GM12891 (cell line): ENCODE results near the gene ZNF816.
"Not testable (repeated sequence)": the region's sequence is repeated elsewhere in the genome, so short reads cannot be mapped to it uniquely, and the experiment has no call there.

Experiments used
- DNase-seq: peaks from one replicate; pipeline ENCODE4 v3.0.0; 2011; ENCODE audit warnings: low spot score; ENCODE audit not compliant: insufficient read length
- FAIRE-seq: peaks from 2 replicates; lab custom pipeline; 2011; peaks lifted over from hg19 to GRCh38; lab: Jason Lieb, UNC
- PAX5 ChIP-seq: IDR thresholded peaks from 2 replicates; pipeline ENCODE4 v1.6.1; 2011; ENCODE audit warnings: low read length, moderate library complexity, mild to moderate bottlenecking; ENCODE audit not compliant: insufficient read depth, severe bottlenecking
- POLR2A ChIP-seq: IDR thresholded peaks from 2 replicates; pipeline ENCODE4 v1.6.1; 2011; ENCODE audit warnings: low read depth, low read length, control low read depth
- POLR2AphosphoS5 ChIP-seq: IDR thresholded peaks from 2 replicates; pipeline ENCODE4 v1.6.1; 2011; ENCODE audit warnings: low read depth, low read length, control low read depth
- POU2F2 ChIP-seq: IDR thresholded peaks from 2 replicates; pipeline ENCODE4 v1.6.1; 2011; ENCODE audit warnings: low read depth, mild to moderate bottlenecking, control low read depth, low read length, moderate library complexity
- SPI1 ChIP-seq: IDR thresholded peaks from 2 replicates; pipeline ENCODE4 v1.6.1; 2011; ENCODE audit warnings: low read depth, low read length, control low read depth
- TAF1 ChIP-seq: IDR thresholded peaks from 2 replicates; pipeline ENCODE4 v1.6.1; 2011; ENCODE audit warnings: low read depth, low read length, control low read depth

ZNF816 gene

GRCh38 chr19:52993342-52994178, 30.9 kb upstream of the ZNF816 start:
- peak; percentile 61 for DNase-seq

GRCh38 chr19:52992109-52993004, 29.7 kb upstream of the ZNF816 start:
- TF ChIP-seq PAX5 = no peak
- no peak for TF ChIP-seq POU2F2
- no peak for TF ChIP-seq TAF1
- no peak for TF ChIP-seq SPI1
- no peak for TF ChIP-seq POLR2AphosphoS5
- no peak for TF ChIP-seq POLR2A
- FAIRE-seq (no peak), DNase-seq (no peak)

More at GRCh38 chr19:52993342-52994178, 30.9 kb upstream of the ZNF816 start:
- FAIRE-seq = peak; percentile 59
- no peak for TF ChIP-seq TAF1
- TF ChIP-seq POLR2AphosphoS5 = no peak
- TF ChIP-seq PAX5 = no peak
- TF ChIP-seq POU2F2 = no peak
- TF ChIP-seq SPI1 = no peak
- no peak for TF ChIP-seq POLR2A

DNA sequence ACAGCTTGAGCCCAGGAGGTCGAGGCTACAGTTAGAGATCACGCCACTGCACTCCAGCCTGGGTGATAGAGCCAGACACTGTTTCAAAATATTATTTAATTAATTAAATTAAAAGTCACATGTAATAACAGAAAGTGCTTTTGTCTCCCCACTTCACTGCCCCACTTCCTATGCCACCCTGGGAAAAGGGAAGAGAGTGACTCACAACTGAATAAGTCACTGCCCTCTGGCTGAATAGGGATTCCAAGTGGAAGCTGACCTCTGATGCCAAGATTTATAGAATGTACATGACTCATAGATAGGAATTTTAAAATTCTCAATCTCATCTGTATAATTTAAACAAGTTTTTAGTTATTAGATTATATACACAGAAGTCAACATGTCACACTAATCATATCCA, 28.8 kb upstream of the ZNF816 start:
- FAIRE-seq = no peak
- TF ChIP-seq POLR2A = no peak
- TF ChIP-seq PAX5 = no peak
- no peak for TF ChIP-seq POU2F2
- no peak for TF ChIP-seq SPI1
- TF ChIP-seq POLR2AphosphoS5 = no peak
- TF ChIP-seq TAF1 = no peak
- DNase-seq = no peak

- TF ChIP-seq POLR2AphosphoS5 (no peak), SPI1 (no peak), TAF1 (no peak), PAX5 (no peak), POLR2A (no peak), POU2F2 (no peak)
- no peak for FAIRE-seq
- no peak for DNase-seq
Observed at GRCh38 chr19:52990759-52991418, 28.2 kb upstream of the ZNF816 start.

DNA sequence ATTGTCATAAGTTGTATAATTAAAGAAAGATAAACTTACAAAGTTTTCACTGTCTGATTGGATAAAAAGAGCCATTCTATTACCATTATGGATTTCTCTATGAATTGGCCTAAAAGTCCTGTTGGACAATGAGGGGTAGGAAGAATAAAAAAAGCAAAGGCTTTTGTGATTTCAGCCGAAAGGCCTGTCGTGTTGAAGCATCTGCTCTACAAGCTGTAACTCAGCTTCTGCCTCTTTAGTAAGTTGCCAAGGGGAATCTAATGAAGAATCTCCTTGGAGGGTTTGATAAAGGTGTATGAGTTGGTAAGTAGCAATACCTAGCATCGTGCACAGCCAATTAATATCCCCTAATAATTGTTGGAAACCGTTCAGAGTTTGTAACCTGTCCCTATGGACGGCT, 25.8 kb upstream of the ZNF816 start:
- FAIRE-seq = no peak
- DNase-seq = no peak
- TF ChIP-seq PAX5 (no peak), POU2F2 (no peak), POLR2A (no peak), TAF1 (no peak), SPI1 (no peak), POLR2AphosphoS5 (no peak)

DNA sequence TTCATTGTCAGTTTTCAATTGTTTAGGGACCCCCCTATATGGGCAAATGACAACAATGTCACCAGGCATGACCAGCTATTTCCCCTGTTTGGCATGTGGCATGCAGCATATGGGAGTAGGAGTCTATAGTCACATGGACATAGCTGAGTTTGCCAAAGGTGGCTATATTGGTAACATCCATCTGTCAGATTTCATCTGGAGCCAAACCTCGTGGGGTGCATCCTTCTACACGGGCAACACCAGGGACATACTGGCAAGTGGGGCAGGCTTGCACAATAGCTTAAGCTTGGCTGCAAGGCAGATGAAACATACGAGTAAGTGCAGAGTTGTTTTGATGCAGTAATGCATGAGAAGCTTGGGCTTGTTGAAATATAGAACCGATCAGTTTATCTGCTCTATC, 24.5 kb upstream of the ZNF816 start:
- TF ChIP-seq SPI1 = no peak
- no peak for TF ChIP-seq TAF1
- no peak for TF ChIP-seq POU2F2
- no peak for TF ChIP-seq POLR2AphosphoS5
- TF ChIP-seq PAX5 = no peak
- TF ChIP-seq POLR2A = no peak
- no peak for FAIRE-seq
- no peak for DNase-seq

DNA sequence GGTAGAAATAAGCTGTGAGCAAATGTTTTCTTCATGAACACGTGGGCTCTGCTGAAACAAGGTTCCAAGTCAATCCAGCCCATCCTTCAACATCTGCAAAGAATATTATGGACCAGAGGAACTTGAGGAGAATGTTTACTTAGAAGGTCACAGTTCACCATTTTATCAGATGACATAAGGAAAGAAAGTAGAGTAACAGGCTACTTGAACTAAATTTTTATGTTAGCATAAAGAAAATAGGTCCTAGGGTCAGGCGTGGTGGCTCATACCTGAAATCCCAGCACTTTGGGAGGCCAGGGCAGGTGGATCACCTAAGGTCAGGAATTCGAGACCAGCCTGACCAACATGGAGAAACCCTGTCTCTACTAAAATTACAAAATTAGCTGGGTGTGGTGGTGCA, 20.5 kb upstream of the ZNF816 start:
- not testable (repeated sequence) for FAIRE-seq

DNA sequence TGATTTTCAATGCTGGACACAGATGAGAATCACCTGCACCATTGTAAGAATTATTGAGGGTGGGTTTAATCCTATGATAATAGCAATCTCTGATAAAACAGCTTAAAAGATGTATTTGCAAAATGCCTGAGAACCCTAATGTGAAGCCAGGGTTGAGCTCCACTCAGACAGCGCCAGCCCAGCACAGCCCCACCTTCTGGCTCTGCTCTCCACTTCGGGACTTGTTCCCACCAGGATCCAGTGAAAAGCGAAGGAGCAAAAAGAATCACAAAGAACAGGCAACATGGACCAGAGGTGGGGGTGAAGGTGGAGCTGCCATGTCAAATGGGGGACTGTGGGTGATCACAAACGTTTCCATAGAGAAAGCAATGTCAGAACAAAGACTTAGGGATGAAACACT, 18.6 kb upstream of the ZNF816 start:
- no peak for FAIRE-seq
- TF ChIP-seq SPI1 (no peak), POLR2A (no peak), TAF1 (no peak), POLR2AphosphoS5 (no peak), PAX5 (no peak), POU2F2 (no peak)

More for the DNA sequence above, 20.5 kb upstream of the ZNF816 start:
- not testable (repeated sequence) for DNase-seq

DNA sequence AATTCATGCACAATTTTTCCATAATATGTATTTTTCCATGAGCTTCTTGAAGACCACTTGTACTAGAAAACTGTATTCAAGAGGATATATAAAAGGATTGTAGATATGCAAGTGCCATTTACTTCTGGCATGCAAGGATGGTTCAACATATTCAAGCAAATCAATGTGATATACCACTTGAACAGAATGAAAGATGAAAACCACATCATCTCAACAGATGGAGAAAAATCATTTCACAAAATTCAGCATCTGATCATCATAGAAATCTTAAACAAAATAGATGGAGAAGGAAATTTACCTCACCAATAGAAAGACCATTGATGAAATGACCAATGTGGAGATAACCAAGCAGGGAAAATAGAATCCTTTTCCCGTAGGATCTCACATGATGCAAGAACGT, 5.1 kb upstream of the ZNF816 start:
- TF ChIP-seq POLR2AphosphoS5 = no peak
- no peak for TF ChIP-seq POU2F2
- no peak for TF ChIP-seq TAF1
- no peak for TF ChIP-seq POLR2A
- no peak for TF ChIP-seq PAX5
- TF ChIP-seq SPI1 = no peak
- DNase-seq (no peak), FAIRE-seq (no peak)

More for the DNA sequence above, 18.6 kb upstream of the ZNF816 start:
- DNase-seq = no peak
